ENCODE data around the gene DSG3. TPM values are rescaled to one million over a fixed set of nuclear protein-coding genes. Genes with fewer than 3 reads are reported as not detected.

Gene DSG3
- total and polyA plus RNA-seq, 12 donors = 0.04 TPM; not detected in 11

DNA sequence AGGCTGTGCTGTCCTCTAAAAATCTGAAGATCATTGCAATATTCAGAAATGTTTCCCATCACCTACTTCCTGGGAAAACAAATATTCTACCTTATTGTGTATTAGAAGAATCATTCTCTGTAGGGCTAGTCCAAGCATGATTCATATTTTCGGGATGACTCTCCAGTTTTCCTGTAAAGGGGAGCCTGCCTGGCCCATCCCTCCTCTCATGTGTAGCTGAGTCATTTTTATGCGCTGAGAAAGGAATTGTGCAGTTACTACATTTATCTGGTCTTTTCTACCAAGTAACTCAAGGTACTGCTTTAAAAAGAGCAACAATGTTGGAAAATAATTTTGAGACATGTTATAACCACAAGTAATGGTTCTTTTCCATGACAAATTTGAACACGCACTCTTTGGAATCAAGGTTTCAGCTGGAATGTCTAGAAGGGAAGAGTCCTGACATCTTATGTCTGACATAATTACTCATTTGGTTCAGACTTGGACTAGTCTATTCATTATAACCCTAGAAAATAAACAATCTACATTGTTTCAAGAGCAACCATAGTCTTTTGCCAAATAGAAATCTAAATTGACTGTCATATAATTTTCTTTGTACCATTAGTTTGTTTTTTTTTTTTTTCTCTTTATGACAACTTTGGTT is 6.6 kb downstream of the DSG3 start:
- TF ChIP-seq, protein P1, sequence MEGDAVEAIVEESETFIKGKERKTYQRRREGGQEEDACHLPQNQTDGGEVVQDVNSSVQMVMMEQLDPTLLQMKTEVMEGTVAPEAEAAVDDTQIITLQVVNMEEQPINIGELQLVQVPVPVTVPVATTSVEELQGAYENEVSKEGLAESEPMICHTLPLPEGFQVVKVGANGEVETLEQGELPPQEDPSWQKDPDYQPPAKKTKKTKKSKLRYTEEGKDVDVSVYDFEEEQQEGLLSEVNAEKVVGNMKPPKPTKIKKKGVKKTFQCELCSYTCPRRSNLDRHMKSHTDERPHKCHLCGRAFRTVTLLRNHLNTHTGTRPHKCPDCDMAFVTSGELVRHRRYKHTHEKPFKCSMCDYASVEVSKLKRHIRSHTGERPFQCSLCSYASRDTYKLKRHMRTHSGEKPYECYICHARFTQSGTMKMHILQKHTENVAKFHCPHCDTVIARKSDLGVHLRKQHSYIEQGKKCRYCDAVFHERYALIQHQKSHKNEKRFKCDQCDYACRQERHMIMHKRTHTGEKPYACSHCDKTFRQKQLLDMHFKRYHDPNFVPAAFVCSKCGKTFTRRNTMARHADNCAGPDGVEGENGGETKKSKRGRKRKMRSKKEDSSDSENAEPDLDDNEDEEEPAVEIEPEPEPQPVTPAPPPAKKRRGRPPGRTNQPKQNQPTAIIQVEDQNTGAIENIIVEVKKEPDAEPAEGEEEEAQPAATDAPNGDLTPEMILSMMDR (IDR thresholded peaks at IDR 0.05) = no peak
- 81 to 93% methylated on average over 3 of the region's 3 CpGs for whole genome bisulfite sequencing, 2 donors
- DNase-seq = no peak
- Histone ChIP-seq H3K9me3 (no peaks in the 10 kb centered on the region), H3K27ac (no peak overlapping the region), H3K27me3 (no peaks in the 10 kb centered on the region), H3K36me3 (no peaks in the 10 kb centered on the region), H3K4me3 (no peak overlapping the region), H3K4me1 (no peaks in the 10 kb centered on the region)
- intact Hi-C loops (cut with DNase I) = no loop called here
- ATAC-seq = no peak

- TF ChIP-seq, protein P1 (IDR thresholded peaks at IDR 0.05) = no peak
- 94 to 97% methylated on average over 1 of the region's 1 CpG for WGBS, 2 donors
- Histone ChIP-seq H3K4me3 (no peak overlapping the region), H3K27ac (no peak overlapping the region), H3K27me3 (no peaks in the 10 kb centered on the region), H3K36me3 (no peaks in the 10 kb centered on the region), H3K4me1 (no peaks in the 10 kb centered on the region), H3K9me3 (no peaks in the 10 kb centered on the region)
- DNase-seq (no peak), ATAC-seq (no peak)
- intact Hi-C loops (cut with DNase I) = loop anchor here in 1 of 10 donors (2.0 kb wide), 1 partner anchor 19 kb away; no protein-coding TSS in a partner anchor
Measured at GRCh38 chr18:31469629-31470028, 22.1 kb downstream of the DSG3 start.

- TF ChIP-seq, protein P1 (IDR thresholded peaks at IDR 0.05) = no peak
- Histone ChIP-seq H3K27me3 (no peaks in the 10 kb centered on the region), H3K36me3 (no peaks in the 10 kb centered on the region), H3K9me3 (no peaks in the 10 kb centered on the region), H3K4me3 (no peak overlapping the region), H3K27ac (no peak overlapping the region), H3K4me1 (no peaks in the 10 kb centered on the region)
- WGBS, 2 donors = 94 to 97% methylated on average over 10 of the region's 10 CpGs
- intact Hi-C loops (cut with DNase I) = no loop called here
- ATAC-seq (no peak), DNase-seq (no peak)
Measured at GRCh38 chr18:31478688-31479087, 31.1 kb downstream of the DSG3 start.

DNA sequence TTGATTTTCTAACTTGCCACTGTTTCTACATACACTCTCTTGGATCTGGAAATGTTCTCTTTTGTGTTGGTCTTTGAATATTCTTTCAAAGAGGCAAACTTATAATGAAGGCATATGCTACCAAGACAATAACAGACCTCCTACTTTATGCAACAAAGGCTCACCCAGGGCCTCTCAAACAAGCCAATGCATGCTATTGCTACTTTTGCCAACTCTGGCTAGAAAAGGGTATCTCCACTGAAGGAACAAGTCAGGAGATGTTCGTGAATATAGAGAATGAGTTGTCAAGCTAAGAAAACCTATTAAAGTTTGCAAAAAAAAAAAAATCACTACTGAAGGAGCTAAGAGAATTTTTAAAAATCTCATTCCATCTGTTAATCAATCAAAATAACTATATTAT is 34.5 kb downstream of the DSG3 start:
- H3K4me1 ChIP-seq = no peaks in the 10 kb centered on the region
- 88 to 94% methylated on average over 1 of the region's 1 CpG for WGBS, 2 donors
- ATAC-seq = no peak
- no peaks in the 10 kb centered on the region for H3K27me3 ChIP-seq
- H3K36me3 ChIP-seq = no peaks in the 10 kb centered on the region
- DNase-seq = no peak
- no peak overlapping the region for H3K27ac ChIP-seq
- intact Hi-C loops (cut with DNase I) = no loop called here
- H3K9me3 ChIP-seq = no peaks in the 10 kb centered on the region
- TF ChIP-seq, protein P1 (IDR thresholded peaks at IDR 0.05) = no peak
- no peak overlapping the region for H3K4me3 ChIP-seq

Data from heart right ventricle (tissue), 16 donors.